ENCODE measurements around the gene TMEM117. TPM values are rescaled to one million over a fixed set of nuclear protein-coding genes. Genes with fewer than 3 reads are reported as not detected.

Gene TMEM117
- total and polyA plus RNA-seq, 10 of the 15 experiments (the other 5 are each of a cell fraction or from before 2014, with no cell fraction given) = 3.1 to 8.2 (median 6.1) TPM

- TF ChIP-seq EP300 (IDR thresholded peaks at IDR 0.05; ENCODE audit: borderline replicate concordance in 1 of 2, control insufficient read depth in 1 of 2, low read depth in 2 of 2, low read length in 2 of 2) (no peak), ATF7 (IDR thresholded peaks at IDR 0.05; ENCODE audit: low read depth) (no peak), TCF3 (IDR thresholded peaks at IDR 0.05; ENCODE audit: borderline replicate concordance, insufficient read depth, low read depth, low read length) (no peak), SUZ12 (IDR thresholded peaks at IDR 0.05; ENCODE audit: unreplicated experiment) (no peak), HDAC6 (IDR thresholded peaks at IDR 0.05; ENCODE audit: unreplicated experiment) (no peak)
- TF ChIP-seq, protein P1, sequence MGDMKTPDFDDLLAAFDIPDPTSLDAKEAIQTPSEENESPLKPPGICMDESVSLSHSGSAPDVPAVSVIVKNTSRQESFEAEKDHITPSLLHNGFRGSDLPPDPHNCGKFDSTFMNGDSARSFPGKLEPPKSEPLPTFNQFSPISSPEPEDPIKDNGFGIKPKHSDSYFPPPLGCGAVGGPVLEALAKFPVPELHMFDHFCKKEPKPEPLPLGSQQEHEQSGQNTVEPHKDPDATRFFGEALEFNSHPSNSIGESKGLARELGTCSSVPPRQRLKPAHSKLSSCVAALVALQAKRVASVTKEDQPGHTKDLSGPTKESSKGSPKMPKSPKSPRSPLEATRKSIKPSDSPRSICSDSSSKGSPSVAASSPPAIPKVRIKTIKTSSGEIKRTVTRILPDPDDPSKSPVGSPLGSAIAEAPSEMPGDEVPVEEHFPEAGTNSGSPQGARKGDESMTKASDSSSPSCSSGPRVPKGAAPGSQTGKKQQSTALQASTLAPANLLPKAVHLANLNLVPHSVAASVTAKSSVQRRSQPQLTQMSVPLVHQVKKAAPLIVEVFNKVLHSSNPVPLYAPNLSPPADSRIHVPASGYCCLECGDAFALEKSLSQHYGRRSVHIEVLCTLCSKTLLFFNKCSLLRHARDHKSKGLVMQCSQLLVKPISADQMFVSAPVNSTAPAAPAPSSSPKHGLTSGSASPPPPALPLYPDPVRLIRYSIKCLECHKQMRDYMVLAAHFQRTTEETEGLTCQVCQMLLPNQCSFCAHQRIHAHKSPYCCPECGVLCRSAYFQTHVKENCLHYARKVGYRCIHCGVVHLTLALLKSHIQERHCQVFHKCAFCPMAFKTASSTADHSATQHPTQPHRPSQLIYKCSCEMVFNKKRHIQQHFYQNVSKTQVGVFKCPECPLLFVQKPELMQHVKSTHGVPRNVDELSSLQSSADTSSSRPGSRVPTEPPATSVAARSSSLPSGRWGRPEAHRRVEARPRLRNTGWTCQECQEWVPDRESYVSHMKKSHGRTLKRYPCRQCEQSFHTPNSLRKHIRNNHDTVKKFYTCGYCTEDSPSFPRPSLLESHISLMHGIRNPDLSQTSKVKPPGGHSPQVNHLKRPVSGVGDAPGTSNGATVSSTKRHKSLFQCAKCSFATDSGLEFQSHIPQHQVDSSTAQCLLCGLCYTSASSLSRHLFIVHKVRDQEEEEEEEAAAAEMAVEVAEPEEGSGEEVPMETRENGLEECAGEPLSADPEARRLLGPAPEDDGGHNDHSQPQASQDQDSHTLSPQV (IDR thresholded peaks at IDR 0.05) = no peak
- TF ChIP-seq, protein P2, sequence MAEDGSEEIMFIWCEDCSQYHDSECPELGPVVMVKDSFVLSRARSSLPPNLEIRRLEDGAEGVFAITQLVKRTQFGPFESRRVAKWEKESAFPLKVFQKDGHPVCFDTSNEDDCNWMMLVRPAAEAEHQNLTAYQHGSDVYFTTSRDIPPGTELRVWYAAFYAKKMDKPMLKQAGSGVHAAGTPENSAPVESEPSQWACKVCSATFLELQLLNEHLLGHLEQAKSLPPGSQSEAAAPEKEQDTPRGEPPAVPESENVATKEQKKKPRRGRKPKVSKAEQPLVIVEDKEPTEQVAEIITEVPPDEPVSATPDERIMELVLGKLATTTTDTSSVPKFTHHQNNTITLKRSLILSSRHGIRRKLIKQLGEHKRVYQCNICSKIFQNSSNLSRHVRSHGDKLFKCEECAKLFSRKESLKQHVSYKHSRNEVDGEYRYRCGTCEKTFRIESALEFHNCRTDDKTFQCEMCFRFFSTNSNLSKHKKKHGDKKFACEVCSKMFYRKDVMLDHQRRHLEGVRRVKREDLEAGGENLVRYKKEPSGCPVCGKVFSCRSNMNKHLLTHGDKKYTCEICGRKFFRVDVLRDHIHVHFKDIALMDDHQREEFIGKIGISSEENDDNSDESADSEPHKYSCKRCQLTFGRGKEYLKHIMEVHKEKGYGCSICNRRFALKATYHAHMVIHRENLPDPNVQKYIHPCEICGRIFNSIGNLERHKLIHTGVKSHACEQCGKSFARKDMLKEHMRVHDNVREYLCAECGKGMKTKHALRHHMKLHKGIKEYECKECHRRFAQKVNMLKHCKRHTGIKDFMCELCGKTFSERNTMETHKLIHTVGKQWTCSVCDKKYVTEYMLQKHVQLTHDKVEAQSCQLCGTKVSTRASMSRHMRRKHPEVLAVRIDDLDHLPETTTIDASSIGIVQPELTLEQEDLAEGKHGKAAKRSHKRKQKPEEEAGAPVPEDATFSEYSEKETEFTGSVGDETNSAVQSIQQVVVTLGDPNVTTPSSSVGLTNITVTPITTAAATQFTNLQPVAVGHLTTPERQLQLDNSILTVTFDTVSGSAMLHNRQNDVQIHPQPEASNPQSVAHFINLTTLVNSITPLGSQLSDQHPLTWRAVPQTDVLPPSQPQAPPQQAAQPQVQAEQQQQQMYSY (CRISPR knock-in tag; IDR thresholded peaks at IDR 0.05) = no peak
These were observed 28.5 kb upstream of the TMEM117 start (continued) for GRCh38 chr12:43807386-43807785.
